Astrocyte (in vitro differentiated cells and primary cell): Measurements from ENCODE around the gene PPP3R1.

Experiments used
- CTCF ChIP-seq: IDR thresholded peaks from 2 replicates; pipeline ENCODE4 v1.5.1; 2011; ENCODE audit warnings: low read depth, mild to moderate bottlenecking, inconsistent platforms, low read length, moderate library complexity; ENCODE audit not compliant: insufficient read depth
- EZH2 ChIP-seq: IDR thresholded peaks from 2 replicates; pipeline ENCODE4 v1.6.1; 2012; ENCODE audit warnings: mild to moderate bottlenecking, low read length, inconsistent platforms; ENCODE audit not compliant: insufficient read depth

GRCh38 chr2:68231061-68231372, 21.3 kb downstream of the PPP3R1 start:
- TF ChIP-seq CTCF: no peak
- TF ChIP-seq EZH2: no peak
